H9 (cell line): Measurements from ENCODE around the gene IL1RAPL2. TPM values are rescaled to one million over a fixed set of nuclear protein-coding genes. Genes with fewer than 3 reads are reported as not detected.
"Not testable (repeated sequence)": the region's sequence is repeated elsewhere in the genome, so short reads cannot be mapped to it uniquely, and the experiment has no call there.

ENCODE experiments used
- DNase-seq: peaks from one replicate; pipeline ENCODE4 v3.0.0-alpha.2; 2017
- H2AFZ ChIP-seq: one replicate; pipeline ENCODE4 v1.6.1; 2013; ENCODE audit warnings: mild to moderate bottlenecking, low read length, control low read depth, moderate library complexity
- H2AK5ac ChIP-seq: 2 replicates; pipeline ENCODE4 v1.6.1; 2013; ENCODE audit warnings: low read length, control low read depth, mixed read lengths; ENCODE audit not compliant: insufficient read length
- H2BK120ac ChIP-seq: one replicate; pipeline ENCODE4 v1.6.1; 2013; ENCODE audit warnings: low read depth, mild to moderate bottlenecking, low read length, control low read depth, inconsistent platforms; ENCODE audit not compliant: poor library complexity, severe bottlenecking
- H2BK12ac ChIP-seq: 2 replicates; pipeline ENCODE4 v1.6.1; 2013; ENCODE audit warnings: low read length, control low read depth, mixed read lengths, low read depth; ENCODE audit not compliant: insufficient read length
- H2BK15ac ChIP-seq: 2 replicates; pipeline ENCODE4 v1.6.1; 2013; ENCODE audit warnings: low read depth, low read length, control low read depth
- H2BK20ac ChIP-seq: one replicate; pipeline ENCODE4 v1.6.1; 2013; ENCODE audit warnings: low read depth, mild to moderate bottlenecking, low read length, control low read depth, inconsistent platforms; ENCODE audit not compliant: poor library complexity, severe bottlenecking
- H2BK5ac ChIP-seq: 2 replicates; pipeline ENCODE4 v1.6.1; 2013; ENCODE audit warnings: low read length, control low read depth, mixed read lengths; ENCODE audit not compliant: insufficient read length
- H3K14ac ChIP-seq: 2 replicates; pipeline ENCODE4 v1.6.1; 2013; ENCODE audit warnings: low read length, control low read depth; ENCODE audit not compliant: insufficient read depth
- H3K18ac ChIP-seq: 2 replicates; pipeline ENCODE4 v1.6.1; 2013; ENCODE audit warnings: low read depth, mild to moderate bottlenecking, mixed read lengths, low read length, control low read depth; ENCODE audit not compliant: insufficient read length
- H3K23ac ChIP-seq: 2 replicates; pipeline ENCODE4 v1.6.1; 2013; ENCODE audit warnings: low read length, control low read depth, mixed read lengths, low read depth; ENCODE audit not compliant: insufficient read length
- H3K23me2 ChIP-seq: 2 replicates; pipeline ENCODE4 v1.6.1; 2013; ENCODE audit warnings: low read depth, mild to moderate bottlenecking, mixed read lengths, low read length, control low read depth; ENCODE audit not compliant: insufficient read length, poor library complexity, severe bottlenecking
- H3K27ac ChIP-seq: 2 replicates; pipeline ENCODE4 v1.5.1; 2013; ENCODE audit warnings: low read length, control low read depth, mixed read lengths, low read depth; ENCODE audit not compliant: insufficient read length
- H3K27me3 ChIP-seq: 2 replicates; pipeline ENCODE4 v1.6.1; 2013; ENCODE audit warnings: low read length, control low read depth, inconsistent platforms; ENCODE audit not compliant: insufficient read depth
- H3K4ac ChIP-seq: 2 replicates; pipeline ENCODE4 v1.6.1; 2013; ENCODE audit warnings: low read depth, mild to moderate bottlenecking, control low read depth, inconsistent platforms, low read length, moderate library complexity
- H3K4me1 ChIP-seq: 2 replicates; pipeline ENCODE4 v1.6.1; 2013; ENCODE audit warnings: low read length, control low read depth, inconsistent platforms; ENCODE audit not compliant: insufficient read depth
- H3K4me2 ChIP-seq: 2 replicates; pipeline ENCODE4 v1.6.1; 2013; ENCODE audit warnings: low read length, control low read depth, mixed read lengths; ENCODE audit not compliant: insufficient read length, insufficient read depth
- H3K56ac ChIP-seq: 2 replicates; pipeline ENCODE4 v1.6.1; 2013; ENCODE audit warnings: low read depth, mild to moderate bottlenecking, mixed read lengths, low read length, control low read depth; ENCODE audit not compliant: insufficient read length
- H3K79me1 ChIP-seq: 2 replicates; pipeline ENCODE4 v1.6.1; 2013; ENCODE audit warnings: low read depth, mild to moderate bottlenecking, moderate library complexity, low read length, control low read depth, inconsistent platforms; ENCODE audit not compliant: insufficient read depth, poor library complexity, severe bottlenecking
- H3K79me2 ChIP-seq: 2 replicates; pipeline ENCODE4 v1.6.1; 2013; ENCODE audit warnings: low read length, control low read depth, inconsistent platforms; ENCODE audit not compliant: insufficient read depth
- H3K9ac ChIP-seq: 2 replicates; pipeline ENCODE4 v1.6.1; 2013; ENCODE audit warnings: low read length, control low read depth, mixed read lengths; ENCODE audit not compliant: insufficient read length; ENCODE audit errors: extremely low read depth
- H3K9me3 ChIP-seq: one replicate; pipeline ENCODE4 v1.6.1; 2013; ENCODE audit warnings: low read depth, low read length, inconsistent platforms; ENCODE audit not compliant: control insufficient read depth
- H3T11ph ChIP-seq: one replicate; pipeline ENCODE4 v1.6.1; 2013; ENCODE audit warnings: mild to moderate bottlenecking, low read length, control low read depth, inconsistent platforms
- H4K20me1 ChIP-seq: one replicate; pipeline ENCODE4 v1.6.1; 2013; ENCODE audit not compliant: control insufficient read depth, insufficient read length, insufficient read depth
- H4K5ac ChIP-seq: 2 replicates; pipeline ENCODE4 v1.6.1; 2013; ENCODE audit warnings: low read depth, mild to moderate bottlenecking, mixed read lengths, low read length, control low read depth; ENCODE audit not compliant: insufficient read length
- H4K8ac ChIP-seq: replicated peaks from 2 replicates; pipeline ENCODE4 v1.6.1; 2013; ENCODE audit warnings: low read length, control low read depth, mixed read lengths, low read depth; ENCODE audit not compliant: insufficient read length
- H4K91ac ChIP-seq: 2 replicates; pipeline ENCODE4 v1.6.1; 2013; ENCODE audit warnings: low read depth, mild to moderate bottlenecking, moderate library complexity, mixed read lengths, low read length, control low read depth; ENCODE audit not compliant: insufficient read length
- H3K27ac Mint-ChIP-seq, 3 experiments: 2 replicates in 2 of 3; 3 replicates in 1 of 3; pipeline ENCODE4 v1.8.0; 2020 to 2021; ENCODE audit warnings: mixed read lengths in 3 of 3, mild to moderate bottlenecking in 1 of 3, moderate library complexity in 1 of 3
- H3K27me3 Mint-ChIP-seq: 2 replicates; pipeline ENCODE4 v1.8.0; 2021; ENCODE audit warnings: low read depth, mild to moderate bottlenecking, moderate library complexity, mixed read lengths
- H3K36me3 Mint-ChIP-seq, 3 experiments: 2 replicates in 2 of 3; 3 replicates in 1 of 3; pipeline ENCODE4 v1.8.0; 2020 to 2021; ENCODE audit warnings: low read depth in 3 of 3, mixed read lengths in 3 of 3; ENCODE audit not compliant: insufficient read depth in 1 of 3
- H3K4me1 Mint-ChIP-seq, 2 experiments: 2 replicates each; pipeline ENCODE4 v1.8.0; 2020; ENCODE audit warnings: mixed read lengths in 2 of 2
- H3K4me3 Mint-ChIP-seq, 2 experiments: 2 replicates in 1 of 2; 3 replicates in 1 of 2; pipeline ENCODE4 v1.8.0; 2020 to 2021; ENCODE audit warnings: mild to moderate bottlenecking in 2 of 2, mixed read lengths in 2 of 2, moderate library complexity in 1 of 2
- H3K9me3 Mint-ChIP-seq, 2 experiments: 2 replicates in 1 of 2; 3 replicates in 1 of 2; pipeline ENCODE4 v1.8.0; 2020; ENCODE audit warnings: mild to moderate bottlenecking in 2 of 2, mixed read lengths in 2 of 2, moderate library complexity in 1 of 2
- WGBS: extraction: QIAGEN DNeasy Blood & Tissue Kit; methylation state at CpG from one replicate; pipeline ENCODE4 v1.1.7; 2013; ENCODE audit warnings: missing lambda C conversion rate, low lambda C conversion rate, mixed read lengths; ENCODE audit not compliant: insufficient read length; ENCODE audit errors: extremely low coverage; 5-methylcytosine and 5-hydroxymethylcytosine counted together
- total RNA-seq: library from RNA; stranded (reverse); gene quantifications from 2 replicates; pipeline ENCODE4 v1.2.1, GENCODE V29; 2021
- TF ChIP-seq, protein P1 (sequence below): fragments of 200-600 bp; sonication (generic); conservative IDR thresholded peaks from 3 replicates; pipeline ENCODE4 v1.8.0; 2021; ENCODE audit warnings: antibody characterized with exemption, mild to moderate bottlenecking

IL1RAPL2 gene
- total RNA-seq, 1 experiment from 2014 or later: not detected

DNA sequence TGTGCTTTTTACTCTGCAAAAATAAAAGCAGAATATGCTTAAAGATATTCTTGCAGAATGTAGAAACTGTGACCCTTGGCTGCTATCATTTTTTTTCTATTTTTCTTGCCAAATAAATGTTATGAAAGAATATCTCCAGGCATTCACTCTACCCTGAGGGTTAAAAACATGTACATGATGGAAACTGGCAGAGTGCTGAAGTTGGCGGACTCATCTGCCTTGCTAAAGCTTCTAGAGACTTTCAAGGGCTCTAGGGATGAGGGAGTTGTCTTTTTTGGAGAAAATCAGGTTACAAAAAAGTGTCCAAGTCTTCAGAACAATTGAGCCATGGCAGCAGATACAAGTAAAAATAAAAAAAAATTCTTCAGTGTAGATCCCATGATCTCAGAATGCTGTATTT, 1215.8 kb downstream of the IL1RAPL2 start:
- no CpG with 5 or more reads among the region's 1 CpG for WGBS
- no peak overlapping the region for H3K18ac ChIP-seq
- H2BK20ac ChIP-seq: no peak overlapping the region
- no peak overlapping the region for H3K27ac Mint-ChIP-seq
- no peaks in the 10 kb centered on the region for H3K79me1 ChIP-seq
- H4K8ac ChIP-seq: no peak overlapping the region
- H3K4ac ChIP-seq: no peak overlapping the region
- no peaks in the 10 kb centered on the region; a peak in 2 of 7 replicates for H3K36me3 Mint-ChIP-seq
- H3K27me3 ChIP-seq: no peaks in the 10 kb centered on the region
- no peak overlapping the region for H3K9ac ChIP-seq
- TF ChIP-seq, protein P1, sequence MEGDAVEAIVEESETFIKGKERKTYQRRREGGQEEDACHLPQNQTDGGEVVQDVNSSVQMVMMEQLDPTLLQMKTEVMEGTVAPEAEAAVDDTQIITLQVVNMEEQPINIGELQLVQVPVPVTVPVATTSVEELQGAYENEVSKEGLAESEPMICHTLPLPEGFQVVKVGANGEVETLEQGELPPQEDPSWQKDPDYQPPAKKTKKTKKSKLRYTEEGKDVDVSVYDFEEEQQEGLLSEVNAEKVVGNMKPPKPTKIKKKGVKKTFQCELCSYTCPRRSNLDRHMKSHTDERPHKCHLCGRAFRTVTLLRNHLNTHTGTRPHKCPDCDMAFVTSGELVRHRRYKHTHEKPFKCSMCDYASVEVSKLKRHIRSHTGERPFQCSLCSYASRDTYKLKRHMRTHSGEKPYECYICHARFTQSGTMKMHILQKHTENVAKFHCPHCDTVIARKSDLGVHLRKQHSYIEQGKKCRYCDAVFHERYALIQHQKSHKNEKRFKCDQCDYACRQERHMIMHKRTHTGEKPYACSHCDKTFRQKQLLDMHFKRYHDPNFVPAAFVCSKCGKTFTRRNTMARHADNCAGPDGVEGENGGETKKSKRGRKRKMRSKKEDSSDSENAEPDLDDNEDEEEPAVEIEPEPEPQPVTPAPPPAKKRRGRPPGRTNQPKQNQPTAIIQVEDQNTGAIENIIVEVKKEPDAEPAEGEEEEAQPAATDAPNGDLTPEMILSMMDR: no peak
- H4K20me1 ChIP-seq: no peaks in the 10 kb centered on the region
- H3K4me2 ChIP-seq: no peak overlapping the region
- H2AK5ac ChIP-seq: no peak overlapping the region
- H2BK5ac ChIP-seq: no peak overlapping the region
- H3K4me1 Mint-ChIP-seq: no peaks in the 10 kb centered on the region
- H2BK15ac ChIP-seq: no peak overlapping the region
- no peak overlapping the region for H3K23ac ChIP-seq
- H3T11ph ChIP-seq: no peak overlapping the region
- no peaks in the 10 kb centered on the region for H3K9me3 ChIP-seq
- DNase-seq: no peak
- H3K56ac ChIP-seq: no peak overlapping the region
- H3K4me3 Mint-ChIP-seq: no peak overlapping the region
- H4K5ac ChIP-seq: no peak overlapping the region
- H3K4me1 ChIP-seq: no peaks in the 10 kb centered on the region
- H3K27me3 Mint-ChIP-seq: no peaks in the 10 kb centered on the region
- H2BK120ac ChIP-seq: no peak overlapping the region
- no peak overlapping the region for H4K91ac ChIP-seq
- no peaks in the 10 kb centered on the region for H3K79me2 ChIP-seq
- H2AFZ ChIP-seq: no peak overlapping the region
- H3K9me3 Mint-ChIP-seq: peaks cover 0 to 38% of the 10 kb centered on the region in 2 experiments; a peak in 2 of 5 replicates
- H3K27ac ChIP-seq: no peak overlapping the region
- H3K23me2 ChIP-seq: no peaks in the 10 kb centered on the region
- no peak overlapping the region for H3K14ac ChIP-seq
- H2BK12ac ChIP-seq: no peak overlapping the region

DNA sequence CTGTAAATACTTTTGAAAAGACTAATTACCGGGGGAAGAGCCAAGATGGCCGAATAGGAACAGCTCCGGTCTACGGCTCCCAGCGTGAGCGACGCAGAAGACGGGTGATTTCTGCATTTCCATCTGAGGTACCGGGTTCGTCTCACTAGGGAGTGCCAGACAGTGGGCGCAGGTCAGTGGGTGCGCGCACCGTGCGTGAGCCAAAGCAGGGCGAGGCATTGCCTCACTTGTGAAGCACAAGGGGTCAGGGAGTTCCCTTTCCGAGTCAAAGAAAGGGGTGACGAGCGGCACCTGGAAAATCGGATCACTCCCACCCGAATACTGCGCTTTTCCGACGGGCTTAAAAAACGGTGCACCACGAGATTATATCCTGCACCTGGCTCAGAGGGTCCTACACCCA, 1230.9 kb downstream of the IL1RAPL2 start:
- WGBS: no CpG with 5 or more reads among the region's 26 CpGs
- H3T11ph ChIP-seq, H3K27me3 Mint-ChIP-seq, H3K56ac ChIP-seq, H3K4me1 Mint-ChIP-seq, H2BK15ac ChIP-seq, H3K27ac ChIP-seq, H3K4me1 ChIP-seq, H2BK20ac ChIP-seq, H3K23ac ChIP-seq, H4K20me1 ChIP-seq, H2BK12ac ChIP-seq, H3K27me3 ChIP-seq, H3K23me2 ChIP-seq, H3K79me2 ChIP-seq, H3K9me3 ChIP-seq, H3K36me3 Mint-ChIP-seq, DNase-seq, H3K79me1 ChIP-seq, H4K5ac ChIP-seq, H3K18ac ChIP-seq, H3K4me2 ChIP-seq, H2BK120ac ChIP-seq, H3K9ac ChIP-seq, H3K14ac ChIP-seq, H2BK5ac ChIP-seq, H4K8ac ChIP-seq, H4K91ac ChIP-seq, H2AFZ ChIP-seq, H2AK5ac ChIP-seq, H3K4ac ChIP-seq: not testable (repeated sequence)
- Mint-ChIP-seq H3K9me3 (peaks cover 3 to 31% of the 10 kb centered on the region in 2 experiments; a peak in 4 of 5 replicates), H3K4me3 (peak overlapping the region; percentile 76 to 84), H3K27ac (peak overlapping the region in 2 of 3 experiments; percentile 96 to 98; a peak in 4 of 7 replicates)
